Heart right ventricle (tissue), 16 donors: Measurements from ENCODE around the gene PTGES3L. TPM values are rescaled to one million over a fixed set of nuclear protein-coding genes. Genes with fewer than 3 reads are reported as not detected.

Source experiments
- ATAC-seq, 8 donors: fragments of 200-7000 bp; cut with Tn5 transposase; one replicate each; pipeline ENCODE4 v1.9.1; 2020; ENCODE audit warnings: mild to moderate bottlenecking in 8 of 8, moderate library complexity in 8 of 8, moderate number of reproducible peaks in 1 of 8
- DNase-seq, 2 donors: peaks; one replicate each; pipeline ENCODE4 v3.0.0-alpha.2; 2020
- H3K27ac ChIP-seq, 10 donors: fragments of 200-600 bp; sonication (generic) in 2 of 10; one replicate each; pipeline versions ENCODE4 v1.5.0 to v1.8.0; 2020 to 2022; ENCODE audit warnings: mild to moderate bottlenecking in 3 of 10
- H3K27me3 ChIP-seq, 7 donors: fragments of 200-600 bp; one replicate each; pipeline ENCODE4 v1.8.0; 2021 to 2022; ENCODE audit warnings: mild to moderate bottlenecking in 2 of 7
- H3K36me3 ChIP-seq, 9 donors: fragments of 200-600 bp; sonication (generic) in 1 of 9; one replicate each; pipeline versions ENCODE4 v1.5.0 to v1.8.0; 2020 to 2022; ENCODE audit warnings: mild to moderate bottlenecking in 2 of 9
- H3K4me1 ChIP-seq, 9 donors: fragments of 200-600 bp; sonication (generic) in 1 of 9; one replicate each; pipeline versions ENCODE4 v1.5.0 to v1.8.0; 2020 to 2022; ENCODE audit warnings: mild to moderate bottlenecking in 4 of 9
- H3K4me3 ChIP-seq, 10 donors: fragments of 200-600 bp; sonication (generic) in 2 of 10; one replicate each; pipeline versions ENCODE4 v1.5.0 to v1.8.0; 2020 to 2022; ENCODE audit warnings: mild to moderate bottlenecking in 7 of 10, moderate library complexity in 2 of 10
- H3K9me3 ChIP-seq, 11 donors: fragments of 200-600 bp in 10 of 11; sonication (generic) in 2 of 11; one replicate each; pipeline versions ENCODE4 v1.5.0 to v1.8.0; 2013 to 2022; ENCODE audit warnings: mild to moderate bottlenecking in 2 of 11, control low read depth in 1 of 11, moderate library complexity in 1 of 11
- WGBS, 2 donors: extraction: QIAGEN DNeasy Blood & Tissue Kit; methylation state at CpG; one replicate each; pipeline ENCODE4 v1.1.7; 2013; ENCODE audit warnings: inconsistent platforms in 1 of 2; 5-methylcytosine and 5-hydroxymethylcytosine counted together
- intact Hi-C, 10 donors: fragments of 100-400 bp; cut with DNase I; formaldehyde crosslinking; loops; one replicate each; pipeline versions ENCODE4 v1.11.1 to v1.14.2; 2022
- polyA plus RNA-seq, 2 donors: library from polyadenylated mRNA; stranded (reverse); fragments of 200-250 nt; gene quantifications; one replicate each; pipeline ENCODE4 v1.2.3, GENCODE V29; 2013
- total RNA-seq, 10 donors: library from RNA; stranded (reverse); fragmentation: NEBNext Ultra II Directional in 3 of 10; extraction: Animal tissue kit (Norgen Biotek cat#: 25700) in 3 of 10; gene quantifications; one replicate each; pipeline versions ENCODE4 v1.2.1 to v1.2.4, GENCODE V29; 2021 to 2023
- TF ChIP-seq, protein P1 (sequence below), 9 donors: fragments of 200-600 bp; sonication (generic) in 2 of 9; IDR thresholded peaks; one replicate each; pipeline versions ENCODE4 v1.5.0 to v1.8.0; 2021 to 2022; ENCODE audit warnings: antibody characterized with exemption in 9 of 9, mild to moderate bottlenecking in 5 of 9, moderate library complexity in 1 of 9
- donor health status: Arrhythmogenic right ventricular cardiomyopathy.
- donor health status: ischemic (EF 13 %, LVEDD 7.1; RV severe dilation, severe dysfunction).
- donor health status: healthy with polysubstance abuse.
- donor health status: DM: no; HTN: yes; CAD: no.
- donor health status: DM: no; HTN: no; CAD: no.
- donor health status: ischemic (EF 25% LVEDD 6.9; RV normal size, moderate dysfunction).
- donor health status: ischemic (EF 25% LVEDD 5.7; RV mildly dilated, moderate dysfunction).
- donor health status: healthy.
- donor health status: DM: yes; HTN: yes; CAD: no.
- donor health status: Ischemic cardiomyopathy.
- donor health status: ischemic (EF 35%, LVEDD 5.7; RV mildly dilated, moderate dysfunction).
- donor health status: nonischemic (EF 11% LVEDD 7.7; RV severe dilation, severe dysfunction).
- donor health status: DM: yes; HTN: yes; CAD: no.
- donor health status: PGD.
- donor health status: ischemic (EF 29% LVEDD 5.4; RV normal size, mild dysfunction).
- donor health status: nonischemic (EF 23%, LVEDD 6.1; RV moderate dilation, normal function).

PTGES3L gene
- total and polyA plus RNA-seq, 12 donors: 33.9 to 58.8 (median 40.5) TPM

DNA sequence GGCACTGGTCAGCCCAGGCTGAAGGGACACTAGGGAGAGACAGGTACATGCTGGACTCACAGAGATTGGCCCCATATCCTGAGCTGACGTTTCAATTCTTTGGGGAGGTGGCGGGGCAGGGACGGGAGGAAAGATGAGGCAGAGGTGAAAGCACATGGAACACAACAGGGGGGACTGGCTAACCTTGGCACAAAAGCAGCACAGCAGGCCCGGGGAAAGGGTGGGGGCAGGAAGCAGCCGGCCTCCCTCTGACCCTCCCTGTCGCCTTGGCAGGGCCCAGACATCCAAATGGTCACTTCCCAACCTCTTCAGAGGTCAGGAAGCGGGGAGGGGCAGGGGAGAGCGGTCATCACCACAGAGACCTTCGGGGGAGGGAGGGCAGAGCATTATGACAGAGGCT, 35.7 kb upstream of the PTGES3L start:
- peak overlapping the region; percentile 34 to 85 (median 77) for H3K27ac ChIP-seq
- no peaks in the 10 kb centered on the region for H3K9me3 ChIP-seq
- peaks cover 24 to 92% (median 80%) of the 10 kb centered on the region in 9 donors for H3K4me1 ChIP-seq
- no peak overlapping the region for H3K4me3 ChIP-seq
- TF ChIP-seq, protein P1, sequence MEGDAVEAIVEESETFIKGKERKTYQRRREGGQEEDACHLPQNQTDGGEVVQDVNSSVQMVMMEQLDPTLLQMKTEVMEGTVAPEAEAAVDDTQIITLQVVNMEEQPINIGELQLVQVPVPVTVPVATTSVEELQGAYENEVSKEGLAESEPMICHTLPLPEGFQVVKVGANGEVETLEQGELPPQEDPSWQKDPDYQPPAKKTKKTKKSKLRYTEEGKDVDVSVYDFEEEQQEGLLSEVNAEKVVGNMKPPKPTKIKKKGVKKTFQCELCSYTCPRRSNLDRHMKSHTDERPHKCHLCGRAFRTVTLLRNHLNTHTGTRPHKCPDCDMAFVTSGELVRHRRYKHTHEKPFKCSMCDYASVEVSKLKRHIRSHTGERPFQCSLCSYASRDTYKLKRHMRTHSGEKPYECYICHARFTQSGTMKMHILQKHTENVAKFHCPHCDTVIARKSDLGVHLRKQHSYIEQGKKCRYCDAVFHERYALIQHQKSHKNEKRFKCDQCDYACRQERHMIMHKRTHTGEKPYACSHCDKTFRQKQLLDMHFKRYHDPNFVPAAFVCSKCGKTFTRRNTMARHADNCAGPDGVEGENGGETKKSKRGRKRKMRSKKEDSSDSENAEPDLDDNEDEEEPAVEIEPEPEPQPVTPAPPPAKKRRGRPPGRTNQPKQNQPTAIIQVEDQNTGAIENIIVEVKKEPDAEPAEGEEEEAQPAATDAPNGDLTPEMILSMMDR (IDR thresholded peaks at IDR 0.05): no peak
- no peaks in the 10 kb centered on the region for H3K27me3 ChIP-seq
- peaks cover 0 to 77% (median 4%) of the 10 kb centered on the region in 9 donors for H3K36me3 ChIP-seq
- ATAC-seq: peak; percentile 53 to 81 (median 71)
- peak; percentile 74 to 83 for DNase-seq
- intact Hi-C loops: no loop called here
- 46 to 50% methylated on average over 9 of the region's 9 CpGs for WGBS, 2 donors

DNA sequence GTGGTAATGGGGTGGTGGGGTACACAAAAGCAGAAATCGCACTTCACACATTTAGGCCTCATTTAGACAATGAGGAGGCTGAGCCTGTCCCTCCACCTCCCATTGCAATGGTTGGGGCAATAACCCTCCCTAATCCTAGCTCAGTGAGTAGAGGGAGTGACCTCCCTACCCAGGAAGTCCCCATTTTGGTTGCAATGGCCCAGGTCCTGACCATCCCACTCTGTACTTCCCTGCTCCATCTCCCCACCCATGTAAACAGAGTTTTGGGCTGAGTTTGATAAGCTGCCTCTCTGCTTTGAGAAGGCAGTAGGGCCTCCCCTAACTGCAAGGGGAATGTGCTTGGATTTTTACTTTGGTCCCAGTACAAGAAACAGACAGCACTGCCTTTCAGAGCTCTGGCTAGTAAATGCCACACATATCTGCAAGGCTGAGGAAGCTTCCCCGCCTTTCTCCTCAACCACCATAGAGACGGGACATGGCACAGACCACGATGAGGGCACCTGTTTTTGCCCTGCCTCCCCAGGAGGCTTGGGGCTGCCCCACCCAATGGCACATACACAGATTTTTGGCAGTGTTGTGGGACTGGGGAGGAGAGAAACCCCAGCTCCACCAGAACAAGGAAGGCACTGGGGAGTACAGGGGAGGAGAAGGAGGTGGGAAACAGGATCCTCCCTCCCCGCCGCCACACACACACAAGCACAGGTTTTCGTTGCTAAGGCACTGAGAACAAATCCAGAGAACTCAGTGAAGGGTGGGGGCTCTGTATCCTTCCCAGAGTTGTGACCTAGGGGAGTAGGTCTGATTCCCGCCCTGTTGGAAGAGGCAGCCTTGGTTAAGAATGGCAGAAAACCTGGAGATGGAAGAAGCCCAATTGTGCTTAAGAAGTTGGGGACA, 35.0 kb upstream of the PTGES3L start:
- intact Hi-C loops: no loop called here
- H3K4me1 ChIP-seq: peaks cover 22 to 92% (median 80%) of the 10 kb centered on the region in 9 donors
- TF ChIP-seq, protein P1 (IDR thresholded peaks at IDR 0.05): no peak
- ATAC-seq (peak in 7 of 8 donors; percentile 4 to 38 (median 34)), DNase-seq (no peak)
- no peaks in the 10 kb centered on the region for H3K9me3 ChIP-seq
- H3K4me3 ChIP-seq: no peak overlapping the region
- peak overlapping the region; percentile 21 to 85 (median 77) for H3K27ac ChIP-seq
- H3K36me3 ChIP-seq: peaks cover 0 to 79% (median 4%) of the 10 kb centered on the region in 9 donors
- WGBS, 2 donors: 63 to 73% methylated on average over 8 of the region's 8 CpGs
- H3K27me3 ChIP-seq: no peaks in the 10 kb centered on the region

DNA sequence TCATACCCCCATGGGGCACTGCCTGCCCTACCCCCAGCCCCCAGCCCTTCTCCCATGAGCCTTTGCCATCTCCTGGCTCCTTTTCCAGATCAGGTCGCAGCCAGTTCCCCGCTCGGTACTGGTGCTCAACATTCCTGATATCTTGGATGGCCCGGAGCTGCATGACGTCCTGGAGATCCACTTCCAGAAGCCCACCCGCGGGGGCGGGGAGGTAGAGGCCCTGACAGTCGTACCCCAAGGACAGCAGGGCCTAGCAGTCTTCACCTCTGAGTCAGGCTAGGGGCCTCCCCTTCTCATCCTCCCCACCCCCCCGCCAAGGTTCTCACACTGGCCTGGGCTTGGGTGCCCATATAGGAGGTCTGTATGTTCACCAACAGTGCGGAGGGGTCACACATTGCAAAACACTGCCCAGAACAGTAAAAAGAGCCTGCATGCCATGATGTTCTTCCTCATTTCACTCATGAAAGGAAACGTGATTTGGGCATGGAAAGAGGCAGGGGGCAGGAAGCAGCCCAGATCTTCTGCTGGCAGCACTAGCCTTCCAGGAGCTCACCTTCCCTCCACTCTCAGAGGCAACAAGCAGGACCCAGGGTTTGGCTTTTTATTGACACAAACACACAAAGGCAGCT, 34.3 kb upstream of the PTGES3L start:
- intact Hi-C loops: no loop called here
- peak overlapping the region in 9 of 10 donors; percentile 41 to 85 (median 79) for H3K27ac ChIP-seq
- H3K4me3 ChIP-seq: no peak overlapping the region
- H3K27me3 ChIP-seq: no peaks in the 10 kb centered on the region
- H3K9me3 ChIP-seq: no peaks in the 10 kb centered on the region
- H3K4me1 ChIP-seq: peaks cover 22 to 91% (median 72%) of the 10 kb centered on the region in 9 donors
- TF ChIP-seq, protein P1 (IDR thresholded peaks at IDR 0.05): no peak
- 50 to 54% methylated on average over 12 of the region's 12 CpGs for WGBS, 2 donors
- H3K36me3 ChIP-seq: peaks cover 0 to 79% (median 4%) of the 10 kb centered on the region in 9 donors
- DNase-seq: peak in 1 of 2 donors; percentile 32
- peak in 4 of 8 donors; percentile 10 to 43 (median 18) for ATAC-seq

DNA sequence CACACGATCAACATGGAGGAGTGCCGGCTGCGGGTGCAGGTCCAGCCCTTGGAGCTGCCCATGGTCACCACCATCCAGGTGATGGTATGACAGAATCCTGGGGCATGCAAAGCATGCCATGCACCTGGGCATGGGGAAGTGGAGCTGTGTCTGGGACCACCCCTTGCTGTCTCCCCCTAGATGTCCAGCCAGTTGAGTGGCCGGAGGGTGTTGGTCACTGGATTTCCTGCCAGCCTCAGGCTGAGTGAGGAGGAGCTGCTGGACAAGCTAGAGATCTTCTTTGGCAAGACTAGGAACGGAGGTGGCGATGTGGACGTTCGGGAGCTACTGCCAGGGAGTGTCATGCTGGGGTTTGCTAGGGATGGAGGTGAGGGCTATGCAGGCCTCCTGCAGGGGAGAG, 33.4 kb upstream of the PTGES3L start:
- DNase-seq: no peak
- Histone ChIP-seq H3K36me3 (peaks cover 0 to 78% (median 4%) of the 10 kb centered on the region in 9 donors), H3K4me3 (no peak overlapping the region), H3K4me1 (peaks cover 22 to 91% (median 72%) of the 10 kb centered on the region in 9 donors), H3K27me3 (no peaks in the 10 kb centered on the region), H3K9me3 (no peaks in the 10 kb centered on the region), H3K27ac (peak overlapping the region in 6 of 10 donors; percentile 5 to 82 (median 60))
- TF ChIP-seq, protein P1 (IDR thresholded peaks at IDR 0.05): no peak
- peak in 1 of 8 donors; percentile 12 for ATAC-seq
- intact Hi-C loops: no loop called here
- 80 to 85% methylated on average over 8 of the region's 8 CpGs for WGBS, 2 donors
